Brain microvascular endothelial cell (primary cell): ENCODE data around the gene GAREM2.

Experiments
- DNase-seq: peaks from one replicate; pipeline ENCODE4 v3.0.0-alpha.2; 2020
- H3K27ac ChIP-seq: fragments of 250-450 bp; sonication (Bioruptor Pico); 2 replicates; pipeline ENCODE4 v1.5.1; 2020; ENCODE audit warnings: mild to moderate bottlenecking, moderate library complexity
- H3K27me3 ChIP-seq: fragments of 250-450 bp; sonication (Bioruptor Pico); replicated peaks from 2 replicates; pipeline ENCODE4 v1.5.1; 2020; ENCODE audit warnings: mild to moderate bottlenecking
- H3K36me3 ChIP-seq: fragments of 250-450 bp; sonication (Bioruptor Pico); replicated peaks from 2 replicates; pipeline ENCODE4 v1.5.1; 2020; ENCODE audit warnings: mild to moderate bottlenecking
- H3K4me3 ChIP-seq: 2 replicates; pipeline ENCODE4 v1.5.1; 2011; ENCODE audit warnings: low read depth, mild to moderate bottlenecking, control low read depth, low read length, moderate library complexity
- in situ Hi-C: cut with HindIII; loops from 2 replicates; pipeline ENCODE4 v1.10.0; 2017; ENCODE audit warnings: low sequenced_read_pairs, low pct_ligation_motif_present
- TF ChIP-seq, protein P1 (sequence below): IDR thresholded peaks from 2 replicates; pipeline ENCODE4 v1.5.1; 2011; ENCODE audit warnings: low read depth, mild to moderate bottlenecking, moderate library complexity, low read length, control low read depth, inconsistent platforms; ENCODE audit errors: missing control alignments

The GAREM2 gene

DNA sequence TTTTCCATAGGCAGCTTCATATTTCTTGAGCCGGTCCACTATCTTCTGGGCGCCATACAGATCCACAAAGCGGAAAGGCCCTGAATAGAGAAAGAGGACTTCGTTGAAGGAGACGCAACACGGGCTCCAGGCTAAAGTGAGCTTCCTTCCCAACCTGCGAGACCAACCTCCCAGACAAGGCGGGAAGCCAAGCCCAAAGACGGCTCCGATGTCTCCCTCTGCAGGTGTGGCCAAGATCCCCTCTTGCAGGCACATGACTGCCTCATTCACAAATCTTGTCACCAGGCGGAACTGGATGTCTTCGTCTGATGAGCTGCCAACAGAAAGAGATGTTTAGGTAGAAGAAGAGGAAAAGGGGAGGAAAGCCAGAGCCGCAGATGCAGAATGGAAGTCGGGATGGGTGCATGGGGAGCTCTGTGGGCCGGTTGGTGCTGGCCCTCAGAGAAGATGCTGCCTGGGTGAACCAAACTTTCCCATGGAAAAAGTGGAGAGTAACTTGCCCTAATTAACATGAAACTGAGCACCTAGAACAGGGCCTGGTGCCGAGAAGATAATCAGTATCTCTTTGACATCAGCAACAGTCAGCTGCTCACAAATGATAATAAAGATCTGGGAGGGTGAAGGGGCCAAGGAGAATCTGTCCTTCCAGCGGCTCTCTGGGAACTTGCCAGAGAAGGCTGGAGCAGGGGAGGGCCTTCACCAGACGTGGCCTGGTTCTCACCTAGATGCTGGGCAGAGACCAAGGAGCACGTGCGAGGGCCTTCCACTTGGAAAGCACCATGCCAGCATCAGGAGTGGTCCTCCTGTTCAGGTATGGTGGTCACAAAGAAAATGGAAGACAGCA is 18.6 kb downstream of the GAREM2 start:
- in situ Hi-C loops = no loop called here
- no peak overlapping the region for H3K4me3 ChIP-seq
- DNase-seq = no peak
- H3K27ac ChIP-seq = no peak overlapping the region
- H3K27me3 ChIP-seq = no peaks in the 10 kb centered on the region
- TF ChIP-seq, protein P1, sequence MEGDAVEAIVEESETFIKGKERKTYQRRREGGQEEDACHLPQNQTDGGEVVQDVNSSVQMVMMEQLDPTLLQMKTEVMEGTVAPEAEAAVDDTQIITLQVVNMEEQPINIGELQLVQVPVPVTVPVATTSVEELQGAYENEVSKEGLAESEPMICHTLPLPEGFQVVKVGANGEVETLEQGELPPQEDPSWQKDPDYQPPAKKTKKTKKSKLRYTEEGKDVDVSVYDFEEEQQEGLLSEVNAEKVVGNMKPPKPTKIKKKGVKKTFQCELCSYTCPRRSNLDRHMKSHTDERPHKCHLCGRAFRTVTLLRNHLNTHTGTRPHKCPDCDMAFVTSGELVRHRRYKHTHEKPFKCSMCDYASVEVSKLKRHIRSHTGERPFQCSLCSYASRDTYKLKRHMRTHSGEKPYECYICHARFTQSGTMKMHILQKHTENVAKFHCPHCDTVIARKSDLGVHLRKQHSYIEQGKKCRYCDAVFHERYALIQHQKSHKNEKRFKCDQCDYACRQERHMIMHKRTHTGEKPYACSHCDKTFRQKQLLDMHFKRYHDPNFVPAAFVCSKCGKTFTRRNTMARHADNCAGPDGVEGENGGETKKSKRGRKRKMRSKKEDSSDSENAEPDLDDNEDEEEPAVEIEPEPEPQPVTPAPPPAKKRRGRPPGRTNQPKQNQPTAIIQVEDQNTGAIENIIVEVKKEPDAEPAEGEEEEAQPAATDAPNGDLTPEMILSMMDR = no peak
- peaks cover 34% of the 10 kb centered on the region for H3K36me3 ChIP-seq

DNA sequence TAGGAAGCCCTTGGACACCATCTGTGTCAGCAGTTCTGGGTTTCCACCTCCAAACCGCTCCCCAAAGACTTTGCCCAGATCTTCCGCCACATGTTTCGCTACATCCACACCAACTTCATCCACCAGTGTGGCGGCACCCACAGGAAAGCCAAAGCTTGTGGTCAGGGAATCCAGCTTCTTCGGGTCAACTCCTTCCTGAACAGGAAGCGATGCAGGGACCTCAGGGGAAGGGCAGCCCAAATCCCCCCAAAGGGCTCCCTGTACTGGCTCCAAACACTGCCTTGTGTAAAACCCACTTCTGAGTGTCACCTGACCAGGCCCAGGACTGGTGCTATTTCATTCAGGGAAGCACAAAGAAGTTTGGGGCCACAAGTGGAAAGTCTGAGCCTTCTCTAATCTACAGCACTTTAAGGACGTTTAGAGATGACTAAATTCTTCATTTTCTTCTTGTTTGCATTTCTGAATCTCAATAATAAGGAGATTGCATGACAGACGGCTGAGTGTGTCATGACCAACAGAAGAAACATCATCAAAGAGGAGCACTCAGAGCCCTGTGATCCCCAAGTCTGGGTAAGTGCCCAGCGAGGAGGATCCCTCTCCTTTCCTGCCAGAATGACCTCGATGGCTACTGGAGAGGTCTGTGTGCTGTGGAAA is 20.8 kb downstream of the GAREM2 start:
- in situ Hi-C loops = no loop called here
- Histone ChIP-seq H3K27me3 (no peaks in the 10 kb centered on the region), H3K4me3 (no peak overlapping the region), H3K27ac (no peak overlapping the region), H3K36me3 (peaks cover 50% of the 10 kb centered on the region)
- TF ChIP-seq, protein P1 = no peak
- DNase-seq = no peak

DNA sequence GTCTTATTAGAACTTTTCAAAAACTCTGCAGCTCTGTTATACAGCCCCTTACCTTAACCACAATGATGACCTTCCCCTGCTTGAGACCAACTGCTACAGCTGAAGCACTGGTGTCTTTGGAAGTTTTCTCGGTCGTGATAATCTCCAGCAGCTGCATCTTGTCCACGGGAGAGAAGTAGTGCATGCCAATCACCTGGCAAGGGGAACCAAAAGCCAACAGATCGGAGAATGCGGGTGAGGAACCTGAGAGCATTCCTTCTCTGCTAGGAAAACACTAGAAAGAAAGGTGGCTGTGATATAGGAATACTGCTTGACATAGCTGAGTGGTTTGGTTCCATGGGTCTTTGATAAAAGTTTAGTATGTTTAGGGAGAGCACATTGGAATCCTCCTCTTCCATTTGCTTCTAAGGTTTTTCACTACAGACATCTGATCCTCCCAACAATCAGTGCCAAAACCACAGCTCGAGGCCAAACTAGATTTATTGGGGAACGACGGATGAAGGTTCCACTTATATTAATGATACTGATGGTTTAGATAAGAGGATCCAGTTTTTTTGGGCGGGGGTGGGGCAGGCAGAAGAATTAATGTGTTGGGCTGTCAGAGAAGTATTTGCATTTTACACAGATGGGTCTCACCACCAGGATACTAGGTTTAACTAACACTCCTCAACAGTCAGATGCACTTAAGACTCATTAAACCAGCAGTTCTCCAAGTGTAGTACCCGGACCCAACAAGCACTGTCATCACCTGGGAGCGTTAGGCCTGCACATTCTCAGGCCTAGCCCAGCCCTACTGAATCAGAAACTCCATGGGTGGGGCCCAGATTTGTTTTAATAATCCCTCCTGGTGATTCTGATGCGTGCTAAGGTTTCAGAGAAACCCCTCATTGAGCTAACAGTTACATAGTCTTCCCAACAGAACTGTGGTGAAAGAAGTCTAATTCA is 22.4 kb downstream of the GAREM2 start:
- Histone ChIP-seq H3K27me3 (no peaks in the 10 kb centered on the region), H3K36me3 (peaks cover 63% of the 10 kb centered on the region), H3K4me3 (no peak overlapping the region), H3K27ac (no peak overlapping the region)
- TF ChIP-seq, protein P1 = no peak
- no peak for DNase-seq
- in situ Hi-C loops = no loop called here

DNA sequence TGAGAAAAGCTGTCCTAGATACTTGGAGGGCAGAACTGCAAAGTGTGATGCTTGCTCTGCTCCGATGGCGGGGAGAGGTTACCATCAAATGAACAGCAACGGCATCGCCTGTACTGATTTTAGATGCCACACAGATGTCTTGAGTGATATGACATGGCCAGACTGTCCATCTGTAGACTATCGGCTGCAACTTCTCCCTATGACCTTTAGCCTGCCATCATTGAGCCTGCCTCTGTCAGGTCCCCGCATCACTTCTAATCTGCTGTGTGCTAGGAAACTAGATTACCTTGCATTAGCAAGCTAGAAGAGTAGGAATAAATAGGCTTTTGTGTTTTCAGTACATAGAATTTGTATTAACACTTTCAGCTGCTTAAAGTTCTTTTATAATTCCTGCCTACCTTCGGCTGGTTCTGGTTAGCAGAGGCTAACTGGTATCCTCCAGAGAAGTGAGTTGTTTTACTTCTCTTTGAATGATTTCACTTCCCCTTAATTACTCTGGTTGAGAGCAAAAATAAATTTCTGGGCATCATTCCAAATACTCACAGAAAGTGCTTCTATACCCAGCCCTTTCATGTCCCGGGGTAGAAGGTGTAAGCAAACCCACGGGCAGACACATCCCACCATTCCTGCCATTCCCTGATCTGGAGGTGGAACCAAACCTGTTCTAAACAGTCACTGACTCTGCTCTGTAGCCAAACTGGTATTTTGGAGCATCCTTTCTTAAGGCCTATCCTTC is 24.0 kb downstream of the GAREM2 start:
- H3K27me3 ChIP-seq = no peaks in the 10 kb centered on the region
- in situ Hi-C loops = no loop called here
- H3K4me3 ChIP-seq = no peak overlapping the region
- no peak overlapping the region for H3K27ac ChIP-seq
- peaks cover 67% of the 10 kb centered on the region for H3K36me3 ChIP-seq
- TF ChIP-seq, protein P1 = no peak
- no peak for DNase-seq

DNA sequence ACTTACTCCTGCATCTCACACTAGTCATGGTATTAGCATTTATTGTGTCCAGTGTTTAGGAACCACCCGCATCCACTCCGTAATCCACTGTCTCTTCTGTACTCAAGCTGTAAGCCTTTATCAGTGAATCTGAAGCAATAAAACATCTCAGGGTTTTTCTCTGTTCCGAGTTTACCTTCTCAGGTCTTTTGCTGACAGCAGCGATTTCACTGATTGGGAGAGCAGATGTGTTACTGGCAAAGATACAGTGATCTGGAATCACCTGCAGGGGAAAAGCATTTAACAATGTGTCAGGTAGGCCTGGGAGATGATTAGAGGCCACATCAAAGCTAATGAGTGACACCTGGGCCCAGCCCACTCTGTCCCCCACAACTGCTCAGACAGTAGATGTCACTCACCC is 24.6 kb downstream of the GAREM2 start:
- DNase-seq = no peak
- peaks cover 70% of the 10 kb centered on the region for H3K36me3 ChIP-seq
- in situ Hi-C loops = no loop called here
- TF ChIP-seq, protein P1 = no peak
- no peaks in the 10 kb centered on the region for H3K27me3 ChIP-seq
- H3K4me3 ChIP-seq = no peak overlapping the region
- H3K27ac ChIP-seq = no peak overlapping the region
